PC-9 (cell line): ENCODE data around the gene PLAU. TPM values are rescaled to one million over a fixed set of nuclear protein-coding genes. Genes with fewer than 3 reads are reported as not detected.

Source experiments
- BruUV-seq: library from RNA; stranded (reverse); fragments of 400-500 nt; replicated peaks from 2 replicates; lab custom pipeline; 2021; lab: Mats Ljungman, UMichigan
- CTCF ChIA-PET: fragments of 300-600 bp; sonication (Branson Sonifier 250); formaldehyde crosslinking; loops from one replicate; lab custom pipeline; 2022; ENCODE audit warnings: antibody characterized with exemption; lab: Charles Lee
- POLR2A ChIA-PET: fragments of 300-600 bp; sonication (Branson Sonifier 250); formaldehyde crosslinking; loops from one replicate; lab custom pipeline; 2022; ENCODE audit warnings: antibody characterized with exemption; ENCODE audit not compliant: unreplicated experiment; lab: Charles Lee
- DNase-seq, 2 experiments: peaks; one replicate each; pipeline versions ENCODE4 v3.0.0 to v3.0.0-alpha.2; 2015 to 2022; ENCODE audit warnings: mixed read lengths in 1 of 2
- H2AFZ ChIP-seq: fragments of 200-600 bp; sonication (generic); 2 replicates; pipeline ENCODE4 v1.8.1; 2017; ENCODE audit warnings: antibody characterized with exemption
- H3F3A ChIP-seq: fragments of 200-600 bp; sonication (generic); 2 replicates; pipeline ENCODE4 v1.8.1; 2017; ENCODE audit warnings: antibody characterized with exemption, mild to moderate bottlenecking, low read depth; ENCODE audit not compliant: insufficient read depth
- H3K27ac ChIP-seq: fragments of 200-600 bp; sonication (generic); 2 replicates; pipeline ENCODE4 v1.6.1; 2016; ENCODE audit warnings: mixed run types
- H3K27me3 ChIP-seq: fragments of 200-600 bp; sonication (generic); 2 replicates; pipeline ENCODE4 v1.6.1; 2016; ENCODE audit warnings: low read depth, mixed run types; ENCODE audit not compliant: insufficient read depth
- H3K36me3 ChIP-seq: fragments of 200-600 bp; sonication (generic); 2 replicates; pipeline ENCODE4 v1.6.1; 2016; ENCODE audit warnings: low read depth, mixed run types
- H3K4me1 ChIP-seq: fragments of 200-600 bp; sonication (generic); replicated peaks from 2 replicates; pipeline ENCODE4 v1.6.1; 2016; ENCODE audit warnings: mixed run types; ENCODE audit not compliant: insufficient read depth
- H3K4me2 ChIP-seq: fragments of 200-600 bp; sonication (generic); 2 replicates; pipeline ENCODE4 v1.6.1; 2017; ENCODE audit warnings: mixed run types
- H3K4me3 ChIP-seq: fragments of 200-600 bp; sonication (generic); 2 replicates; pipeline ENCODE4 v1.6.1; 2016; ENCODE audit warnings: mixed run types
- H3K79me2 ChIP-seq: fragments of 200-600 bp; sonication (generic); 2 replicates; pipeline ENCODE4 v1.6.1; 2017; ENCODE audit warnings: low read depth, mixed run types
- H3K9me2 ChIP-seq: fragments of 200-600 bp; sonication (generic); 2 replicates; pipeline ENCODE4 v1.8.1; 2017; ENCODE audit warnings: mild to moderate bottlenecking; ENCODE audit not compliant: insufficient read depth
- H3K9me3 ChIP-seq: fragments of 200-600 bp; sonication (generic); 2 replicates; pipeline ENCODE4 v1.8.1; 2016; ENCODE audit warnings: low read depth; ENCODE audit not compliant: insufficient read depth
- H4K20me1 ChIP-seq: fragments of 200-600 bp; sonication (generic); 2 replicates; pipeline ENCODE4 v1.8.1; 2017; ENCODE audit not compliant: insufficient read depth
- CTCF ChIP-seq: fragments of 200-600 bp; sonication (generic); conservative IDR thresholded peaks from 2 replicates; pipeline ENCODE4 v1.6.1; 2017; ENCODE audit warnings: mixed run types, antibody characterized with exemption, mild to moderate bottlenecking, moderate library complexity
- EZH2 ChIP-seq: fragments of 200-600 bp; sonication (generic); IDR thresholded peaks from 2 replicates; pipeline ENCODE4 v1.8.0; 2017; ENCODE audit warnings: antibody characterized with exemption, low read depth
- intact Hi-C: fragments of 100-400 bp; cut with micrococcal nuclease; formaldehyde crosslinking; loops from one replicate; pipeline ENCODE4 v1.10.0; 2022; ENCODE audit not compliant: unreplicated experiment
- total RNA-seq: library from RNA; stranded (reverse); gene quantifications from 2 replicates; pipeline ENCODE4 v1.2.3, GENCODE V29; 2021

The PLAU gene
- total RNA-seq, 1 experiment from 2014 or later: 90.3 TPM

GRCh38 chr10:73923935-73924598 lies 13.1 kb downstream of the PLAU start:
- no peak for TF ChIP-seq EZH2
- H3F3A ChIP-seq: no peaks in the 10 kb centered on the region; the same call in 1 of the 2 replicates
- H3K9me2 ChIP-seq: no peaks in the 10 kb centered on the region
- no peak overlapping the region for H3K4me2 ChIP-seq
- H3K79me2 ChIP-seq: no peaks in the 10 kb centered on the region
- H3K27me3 ChIP-seq: no peaks in the 10 kb centered on the region
- CTCF ChIA-PET: interaction anchor here (0.6 kb wide), 1 partner anchor 77 kb away, joined by 5 read pairs; no protein-coding TSS in a partner anchor
- H3K36me3 ChIP-seq: no peaks in the 10 kb centered on the region
- intact Hi-C loops: no loop called here
- no peak overlapping the region for H3K4me3 ChIP-seq
- no TSS peak for BruUV-seq
- no peak overlapping the region for H3K27ac ChIP-seq
- peaks cover 10% of the 10 kb centered on the region; the same call in 1 of the 2 replicates for H3K9me3 ChIP-seq
- POLR2A ChIA-PET: interaction anchor here (0.6 to 0.7 kb wide), 2 partner anchors 13 to 182 kb away, joined by 3 to 4 read pairs; no protein-coding TSS in a partner anchor
- DNase-seq: no peak
- no peak overlapping the region for H2AFZ ChIP-seq
- no peaks in the 10 kb centered on the region for H3K4me1 ChIP-seq
- H4K20me1 ChIP-seq: no peaks in the 10 kb centered on the region

DNA sequence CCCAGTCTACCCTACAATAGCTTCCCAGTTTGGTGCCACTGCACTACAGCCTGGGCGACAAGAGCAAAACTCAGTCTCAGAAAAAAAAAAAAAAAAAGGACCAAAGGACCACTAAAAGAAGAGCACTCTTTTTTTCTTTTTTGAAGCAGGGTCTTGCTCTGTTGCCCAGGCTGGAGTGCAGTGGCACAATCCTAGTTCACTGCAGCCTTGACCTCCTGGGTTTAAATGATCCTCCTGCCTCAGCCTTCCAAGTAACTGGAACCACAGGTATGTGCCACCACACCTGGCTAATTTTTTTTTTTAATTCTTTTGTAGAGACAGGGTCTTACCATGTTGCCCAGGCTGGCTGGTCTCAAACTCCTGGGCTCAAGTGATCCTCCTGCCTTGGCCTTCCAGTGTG lies 14.0 kb downstream of the PLAU start:
- TF ChIP-seq EZH2 (no peak), CTCF (no peak)
- DNase-seq: no peak
- intact Hi-C loops: no loop called here
- Histone ChIP-seq H3K9me3 (peaks cover 1% of the 10 kb centered on the region; the same call in 1 of the 2 replicates), H2AFZ (no peak overlapping the region), H3K27me3 (no peaks in the 10 kb centered on the region), H3K9me2 (no peaks in the 10 kb centered on the region), H3K79me2 (no peaks in the 10 kb centered on the region), H3K4me3 (no peak overlapping the region), H3K4me2 (no peak overlapping the region), H3K27ac (no peak overlapping the region), H3K4me1 (no peaks in the 10 kb centered on the region), H3K36me3 (no peaks in the 10 kb centered on the region), H3F3A (no peaks in the 10 kb centered on the region), H4K20me1 (no peaks in the 10 kb centered on the region)
- ChIA-PET CTCF (no interaction called here), POLR2A (no interaction called here)
- BruUV-seq: no TSS peak

DNA sequence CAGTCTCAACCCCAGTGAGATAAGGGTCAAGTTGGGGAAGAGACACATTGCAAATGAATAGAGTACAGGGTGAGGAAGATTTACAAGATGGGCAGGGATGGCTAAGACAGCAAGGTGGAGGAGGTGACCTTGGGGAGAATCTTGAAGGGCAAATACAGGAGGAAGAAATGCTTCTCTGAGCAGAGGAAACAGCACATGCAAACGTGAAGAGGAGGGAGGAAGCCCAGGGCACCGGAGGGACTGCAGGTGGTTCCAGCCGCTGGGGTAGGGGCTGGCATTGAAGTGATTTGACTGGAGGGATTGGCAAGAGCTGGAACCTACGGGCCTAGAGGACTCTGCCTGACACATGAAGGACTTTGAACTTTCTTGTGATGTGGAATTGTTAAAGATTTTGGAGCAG lies 14.6 kb downstream of the PLAU start:
- Histone ChIP-seq H3K4me2 (no peak overlapping the region), H3K4me1 (peaks cover 5% of the 10 kb centered on the region), H3F3A (no peaks in the 10 kb centered on the region), H3K79me2 (no peaks in the 10 kb centered on the region), H3K36me3 (no peaks in the 10 kb centered on the region), H3K9me2 (no peaks in the 10 kb centered on the region), H3K27me3 (no peaks in the 10 kb centered on the region), H3K27ac (no peak overlapping the region), H3K9me3 (no peaks in the 10 kb centered on the region; the same call in 1 of the 2 replicates), H3K4me3 (no peak overlapping the region), H4K20me1 (no peaks in the 10 kb centered on the region), H2AFZ (no peak overlapping the region)
- ChIA-PET POLR2A (no interaction called here), CTCF (no interaction called here)
- no TSS peak for BruUV-seq
- no peak for DNase-seq
- TF ChIP-seq EZH2: no peak
- no peak for TF ChIP-seq CTCF
- intact Hi-C loops: no loop called here
